ENCODE results near the gene ADAMTS8.

GRCh38 chr11:130425156-130425555, 3.3 kb downstream of the ADAMTS8 start:
- TF ChIP-seq TAF1 (IDR thresholded peaks at IDR 0.05; ENCODE audit: low read depth) = no peak
- no peak for TF ChIP-seq ZBTB7A (IDR thresholded peaks at IDR 0.05; ENCODE audit: low read depth)
- no peak for TF ChIP-seq TCF12 (IDR thresholded peaks at IDR 0.05; ENCODE audit: low read depth)
- no peak for TF ChIP-seq FOXM1 (IDR thresholded peaks at IDR 0.05; ENCODE audit: borderline replicate concordance, low read depth)
- no peak for TF ChIP-seq MAX (IDR thresholded peaks at IDR 0.05)
- no peak for TF ChIP-seq EGR1 (IDR thresholded peaks at IDR 0.05)
- no peak for TF ChIP-seq YY1 (IDR thresholded peaks at IDR 0.05; ENCODE audit: low read depth)

Data from Ishikawa (cell line).